BLaER1 (cell line): ENCODE measurements around the gene EFHC1.

Source experiments
- H3K27ac ChIP-seq: shearing (Covaris generic); formaldehyde crosslinking; 2 replicates; pipeline ENCODE4 v1.8.1; 2022
- H3K27me3 ChIP-seq: shearing (Covaris generic); formaldehyde crosslinking; 2 replicates; pipeline ENCODE4 v1.8.1; 2022
- H3K36me3 ChIP-seq: shearing (Covaris generic); formaldehyde crosslinking; 2 replicates; pipeline ENCODE4 v1.8.1; 2022
- H3K4me1 ChIP-seq: shearing (Covaris generic); formaldehyde crosslinking; 2 replicates; pipeline ENCODE4 v1.8.1; 2022
- H3K4me2 ChIP-seq: shearing (Covaris generic); formaldehyde crosslinking; 2 replicates; pipeline ENCODE4 v1.8.1; 2022
- H3K4me3 ChIP-seq: shearing (Covaris generic); formaldehyde crosslinking; 2 replicates; pipeline ENCODE4 v1.8.1; 2022
- H3K9ac ChIP-seq: shearing (Covaris generic); formaldehyde crosslinking; 2 replicates; pipeline ENCODE4 v1.8.1; 2022
- H3K9me3 ChIP-seq: shearing (Covaris generic); formaldehyde crosslinking; 2 replicates; pipeline ENCODE4 v1.8.1; 2022
- H4K20me1 ChIP-seq: shearing (Covaris generic); formaldehyde crosslinking; 2 replicates; pipeline ENCODE4 v1.8.1; 2022
- Cebpa-rat ChIP-seq: shearing (Covaris generic); IDR thresholded peaks from 2 replicates; pipeline ENCODE4 v1.8.1; 2022

The EFHC1 gene

GRCh38 chr6:52541135-52541534 is 121.0 kb downstream of the EFHC1 start:
- no peak overlapping the region for H3K27ac ChIP-seq
- no peaks in the 10 kb centered on the region for H3K27me3 ChIP-seq
- peaks cover 25% of the 10 kb centered on the region for H4K20me1 ChIP-seq
- no peaks in the 10 kb centered on the region for H3K9me3 ChIP-seq
- peak overlapping the region; percentile 27; the same call in 1 of the 2 replicates for H3K4me2 ChIP-seq
- no peak overlapping the region for H3K9ac ChIP-seq
- peaks cover 95% of the 10 kb centered on the region for H3K4me1 ChIP-seq
- TF ChIP-seq Cebpa-rat = no peak
- no peak overlapping the region for H3K4me3 ChIP-seq
- H3K36me3 ChIP-seq = peaks cover 54% of the 10 kb centered on the region

- Histone ChIP-seq H3K4me2 (peak overlapping the region; percentile 62), H3K4me3 (no peak overlapping the region), H3K9me3 (no peaks in the 10 kb centered on the region), H3K27me3 (no peaks in the 10 kb centered on the region), H3K27ac (no peak overlapping the region), H4K20me1 (peaks cover 44% of the 10 kb centered on the region), H3K4me1 (peaks cover 95% of the 10 kb centered on the region), H3K36me3 (peaks cover 54% of the 10 kb centered on the region), H3K9ac (peak overlapping the region; percentile 11; the same call in 1 of the 2 replicates)
- no peak for TF ChIP-seq Cebpa-rat
These were observed 123.1 kb downstream of the EFHC1 start for GRCh38 chr6:52543262-52543661.

GRCh38 chr6:52543729-52544601 is 123.8 kb downstream of the EFHC1 start:
- Histone ChIP-seq H3K4me3 (no peak overlapping the region), H3K27me3 (no peaks in the 10 kb centered on the region), H4K20me1 (peaks cover 51% of the 10 kb centered on the region), H3K9me3 (no peaks in the 10 kb centered on the region), H3K9ac (peak overlapping the region; percentile 11; the same call in 1 of the 2 replicates), H3K4me2 (peak overlapping the region; percentile 62), H3K36me3 (peaks cover 54% of the 10 kb centered on the region), H3K27ac (peak overlapping the region; percentile 10; the same call in 1 of the 2 replicates), H3K4me1 (peaks cover 95% of the 10 kb centered on the region)
- TF ChIP-seq Cebpa-rat = no peak

GRCh38 chr6:52544602-52545405 is 124.7 kb downstream of the EFHC1 start:
- H3K4me3 ChIP-seq = no peak overlapping the region
- H4K20me1 ChIP-seq = peaks cover 56% of the 10 kb centered on the region
- H3K27me3 ChIP-seq = no peaks in the 10 kb centered on the region
- no peaks in the 10 kb centered on the region for H3K9me3 ChIP-seq
- peaks cover 55% of the 10 kb centered on the region for H3K36me3 ChIP-seq
- H3K4me1 ChIP-seq = peaks cover 93% of the 10 kb centered on the region
- peak overlapping the region; percentile 42 for H3K27ac ChIP-seq
- no peak overlapping the region for H3K9ac ChIP-seq
- no peak for TF ChIP-seq Cebpa-rat
- peak overlapping the region; percentile 62 for H3K4me2 ChIP-seq

- Histone ChIP-seq H3K27ac (peak overlapping the region; percentile 42), H3K4me2 (peak overlapping the region; percentile 62), H4K20me1 (peaks cover 64% of the 10 kb centered on the region), H3K4me1 (peaks cover 93% of the 10 kb centered on the region), H3K9me3 (no peaks in the 10 kb centered on the region), H3K27me3 (no peaks in the 10 kb centered on the region), H3K4me3 (no peak overlapping the region), H3K36me3 (peaks cover 55% of the 10 kb centered on the region), H3K9ac (no peak overlapping the region)
- no peak for TF ChIP-seq Cebpa-rat
These were observed 125.4 kb downstream of the EFHC1 start for GRCh38 chr6:52545406-52546119.

- no peak overlapping the region for H3K9ac ChIP-seq
- peaks cover 93% of the 10 kb centered on the region for H3K4me1 ChIP-seq
- H3K4me2 ChIP-seq = peak overlapping the region; percentile 62
- no peaks in the 10 kb centered on the region for H3K9me3 ChIP-seq
- H3K27ac ChIP-seq = peak overlapping the region; percentile 42; the same call in 1 of the 2 replicates
- peaks cover 70% of the 10 kb centered on the region for H4K20me1 ChIP-seq
- TF ChIP-seq Cebpa-rat = no peak
- no peak overlapping the region for H3K4me3 ChIP-seq
- H3K27me3 ChIP-seq = no peaks in the 10 kb centered on the region
- peaks cover 49% of the 10 kb centered on the region for H3K36me3 ChIP-seq
These were observed 126.0 kb downstream of the EFHC1 start for GRCh38 chr6:52546192-52546591.

GRCh38 chr6:52546678-52547077 is 126.5 kb downstream of the EFHC1 start:
- peaks cover 93% of the 10 kb centered on the region for H3K4me1 ChIP-seq
- peaks cover 44% of the 10 kb centered on the region for H3K36me3 ChIP-seq
- H3K9me3 ChIP-seq = no peaks in the 10 kb centered on the region
- H4K20me1 ChIP-seq = peaks cover 75% of the 10 kb centered on the region
- no peak for TF ChIP-seq Cebpa-rat
- H3K4me2 ChIP-seq = peak overlapping the region; percentile 62
- H3K4me3 ChIP-seq = no peak overlapping the region
- H3K27me3 ChIP-seq = no peaks in the 10 kb centered on the region
- H3K27ac ChIP-seq = 0 out of 2 replicates have a peak overlapping the region, but pooled peaks have one; percentile 24
- H3K9ac ChIP-seq = no peak overlapping the region

- H3K9me3 ChIP-seq = no peaks in the 10 kb centered on the region
- peaks cover 86% of the 10 kb centered on the region for H4K20me1 ChIP-seq
- H3K4me2 ChIP-seq = peak overlapping the region; percentile 62
- H3K27me3 ChIP-seq = no peaks in the 10 kb centered on the region
- H3K9ac ChIP-seq = no peak overlapping the region
- peaks cover 45% of the 10 kb centered on the region for H3K36me3 ChIP-seq
- H3K27ac ChIP-seq = no peak overlapping the region
- H3K4me1 ChIP-seq = peaks cover 97% of the 10 kb centered on the region
- no peak overlapping the region for H3K4me3 ChIP-seq
- no peak for TF ChIP-seq Cebpa-rat
These were observed 127.7 kb downstream of the EFHC1 start for GRCh38 chr6:52547647-52548352.

- Histone ChIP-seq H3K9ac (no peak overlapping the region), H3K36me3 (peaks cover 48% of the 10 kb centered on the region), H3K27ac (no peak overlapping the region), H3K9me3 (no peaks in the 10 kb centered on the region), H4K20me1 (peaks cover 92% of the 10 kb centered on the region), H3K4me3 (no peak overlapping the region), H3K27me3 (no peaks in the 10 kb centered on the region), H3K4me2 (peak overlapping the region; percentile 62; the same call in 1 of the 2 replicates), H3K4me1 (peaks cover 98% of the 10 kb centered on the region)
- no peak for TF ChIP-seq Cebpa-rat
These were observed 128.2 kb downstream of the EFHC1 start for GRCh38 chr6:52548353-52548713.
